Measurements from ENCODE around the gene SEMA6B. TPM values are rescaled to one million over a fixed set of nuclear protein-coding genes. Genes with fewer than 3 reads are reported as not detected.

Gene SEMA6B
- total and polyA plus RNA-seq, 3 experiments from 2014 or later, result 0.55 to 0.91 TPM; not detected in 1

DNA sequence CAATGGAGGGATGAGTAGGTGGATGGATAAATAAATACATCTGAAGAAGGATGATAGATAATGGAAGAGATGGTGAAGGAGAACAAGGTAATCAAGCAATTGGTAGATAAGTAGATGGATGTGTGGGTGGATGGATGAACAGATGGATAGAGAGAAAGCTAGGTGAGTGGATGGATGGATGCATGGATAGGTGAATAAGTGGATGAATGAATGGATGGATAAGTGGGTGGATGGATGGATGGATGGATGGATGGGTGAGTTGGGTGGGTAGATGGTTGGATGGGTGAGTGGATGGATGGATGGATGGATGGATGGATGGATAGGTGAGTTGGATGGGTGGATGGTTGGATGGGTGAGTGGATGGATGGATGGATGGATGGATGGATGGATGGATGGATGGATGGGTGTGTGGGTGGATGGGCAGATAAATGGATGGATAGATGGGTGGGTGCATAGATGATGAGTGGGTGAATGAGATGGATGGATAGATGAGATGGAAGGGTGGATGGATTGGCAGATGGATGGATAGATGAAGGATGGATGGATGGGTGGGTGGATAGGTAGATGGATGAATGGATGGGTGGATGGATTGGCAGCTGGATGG is 6.3 kb downstream of the SEMA6B start:
- Histone ChIP-seq H3K9me3 (ENCODE audit: low read length) (no peaks in the 10 kb centered on the region), H3K27me3 (ENCODE audit: insufficient read depth, low read length, poor library complexity, severe bottlenecking) (no peaks in the 10 kb centered on the region), H3K4me1 (ENCODE audit: insufficient read depth, low read length) (no peaks in the 10 kb centered on the region), H3K27ac (ENCODE audit: low read depth, low read length) (no peak overlapping the region), H3K36me3 (ENCODE audit: insufficient read depth, low read length) (no peaks in the 10 kb centered on the region), H3K4me3 (ENCODE audit: low read length) (no peak overlapping the region)
- POLR2A ChIA-PET, result no interaction called here
- peaks cover 0 to 1% (median 0%) of the 10 kb centered on the region in 5 donors for H3K9me3 Mint-ChIP-seq
- no peaks in the 10 kb centered on the region for H3K36me3 Mint-ChIP-seq
- no peak for DNase-seq
- peak overlapping the region in 1 of 8 donors; percentile 65 for H3K27ac Mint-ChIP-seq
- H3K4me1 Mint-ChIP-seq, result no peaks in the 10 kb centered on the region
- CTCF ChIA-PET, result no interaction called here
- no peak overlapping the region for H3K4me3 Mint-ChIP-seq
- H3K27me3 Mint-ChIP-seq, result peaks cover 5 to 22% of the 10 kb centered on the region in 2 donors

DNA sequence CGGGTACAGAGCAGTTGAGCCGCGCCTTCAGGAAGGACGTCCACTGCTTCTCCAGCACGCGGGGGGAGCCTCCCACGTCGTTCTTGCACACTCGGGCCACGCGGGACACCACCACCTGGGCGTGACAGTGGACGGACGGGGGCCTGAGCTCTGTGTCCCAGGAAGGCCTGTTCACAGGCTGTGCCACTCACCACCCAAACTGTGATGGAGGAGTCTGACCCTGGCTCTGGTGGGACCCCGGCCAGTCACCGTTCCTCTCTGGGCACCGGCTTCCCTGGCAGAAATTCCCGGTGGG is 7.0 kb downstream of the SEMA6B start:
- Mint-ChIP-seq H3K27me3 (peaks cover 5 to 22% of the 10 kb centered on the region in 2 donors), H3K4me3 (no peak overlapping the region), H3K9me3 (peaks cover 0 to 1% (median 0%) of the 10 kb centered on the region in 5 donors), H3K36me3 (no peaks in the 10 kb centered on the region), H3K27ac (no peak overlapping the region), H3K4me1 (no peaks in the 10 kb centered on the region)
- Histone ChIP-seq H3K9me3 (ENCODE audit: low read length) (no peaks in the 10 kb centered on the region), H3K27me3 (ENCODE audit: insufficient read depth, low read length, poor library complexity, severe bottlenecking) (no peaks in the 10 kb centered on the region), H3K4me1 (ENCODE audit: insufficient read depth, low read length) (no peaks in the 10 kb centered on the region), H3K27ac (ENCODE audit: low read depth, low read length) (no peak overlapping the region), H3K36me3 (ENCODE audit: insufficient read depth, low read length) (no peaks in the 10 kb centered on the region), H3K4me3 (ENCODE audit: low read length) (no peak overlapping the region)
- ChIA-PET CTCF (no interaction called here), POLR2A (no interaction called here)
- no peak for DNase-seq

DNA sequence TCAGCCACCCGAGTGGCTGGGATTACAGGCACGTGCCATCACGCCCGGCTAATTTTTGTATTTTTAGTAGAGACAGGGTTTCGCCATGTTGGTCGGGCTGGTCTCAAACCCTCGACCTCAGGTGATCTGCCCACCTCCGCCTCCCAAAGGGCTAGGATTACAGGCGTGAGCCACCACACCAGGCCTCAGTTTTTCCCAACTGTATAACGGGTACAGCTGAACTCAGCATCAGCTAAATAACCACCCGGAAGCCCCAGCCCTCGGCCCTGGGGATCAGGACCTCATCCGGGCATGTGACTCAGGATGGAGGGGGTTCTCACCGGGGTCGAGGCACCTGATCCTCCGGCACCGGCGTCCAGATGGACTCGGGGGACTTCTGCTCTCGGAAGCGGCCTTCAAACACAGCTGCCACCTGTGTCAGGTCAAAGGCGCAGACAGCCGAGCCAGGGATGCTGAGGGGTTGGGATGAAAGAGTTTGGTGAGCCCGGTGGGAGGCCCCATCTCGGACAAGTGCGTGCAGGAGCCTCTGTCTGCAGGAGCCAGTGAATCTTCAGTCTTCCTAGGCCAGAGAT is 8.9 kb downstream of the SEMA6B start:
- Mint-ChIP-seq H3K4me1 (no peaks in the 10 kb centered on the region), H3K9me3 (peaks cover 0 to 1% (median 0%) of the 10 kb centered on the region in 5 donors), H3K27ac (no peak overlapping the region), H3K27me3 (peaks cover 5 to 23% of the 10 kb centered on the region in 2 donors), H3K4me3 (no peak overlapping the region), H3K36me3 (no peaks in the 10 kb centered on the region)
- no peaks in the 10 kb centered on the region for H3K36me3 ChIP-seq (ENCODE audit: insufficient read depth, low read length)
- no peaks in the 10 kb centered on the region for H3K27me3 ChIP-seq (ENCODE audit: insufficient read depth, low read length, poor library complexity, severe bottlenecking)
- DNase-seq, result no peak
- no peak overlapping the region for H3K27ac ChIP-seq (ENCODE audit: low read depth, low read length)
- POLR2A ChIA-PET, result no interaction called here
- no peaks in the 10 kb centered on the region for H3K9me3 ChIP-seq (ENCODE audit: low read length)
- CTCF ChIA-PET, result no interaction called here
- H3K4me3 ChIP-seq (ENCODE audit: low read length), result no peak overlapping the region
- H3K4me1 ChIP-seq (ENCODE audit: insufficient read depth, low read length), result no peaks in the 10 kb centered on the region

DNA sequence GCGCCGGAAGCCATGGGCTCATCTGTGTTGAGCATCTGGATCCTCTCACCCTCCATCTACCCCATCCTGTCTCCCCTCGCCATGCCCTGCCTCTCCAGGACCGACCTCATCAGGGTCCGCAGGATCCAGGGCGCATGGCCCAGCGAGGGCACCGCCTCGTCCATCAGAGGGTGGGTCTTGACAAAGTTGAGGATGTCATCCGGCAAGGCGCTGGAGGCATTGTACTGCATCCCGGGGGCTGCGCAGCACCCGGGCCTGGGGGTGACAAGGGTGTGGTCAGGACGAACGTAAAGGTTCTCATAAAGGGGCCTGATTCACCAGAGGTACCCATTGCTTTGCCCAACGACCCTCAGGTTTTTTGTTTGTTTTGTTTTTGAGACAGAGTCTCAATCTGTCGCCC is 9.5 kb downstream of the SEMA6B start:
- Histone ChIP-seq H3K4me1 (ENCODE audit: insufficient read depth, low read length) (no peaks in the 10 kb centered on the region), H3K36me3 (ENCODE audit: insufficient read depth, low read length) (no peaks in the 10 kb centered on the region), H3K9me3 (ENCODE audit: low read length) (no peaks in the 10 kb centered on the region), H3K27me3 (ENCODE audit: insufficient read depth, low read length, poor library complexity, severe bottlenecking) (no peaks in the 10 kb centered on the region), H3K4me3 (ENCODE audit: low read length) (no peak overlapping the region), H3K27ac (ENCODE audit: low read depth, low read length) (no peak overlapping the region)
- Mint-ChIP-seq H3K9me3 (peaks cover 0 to 1% (median 0%) of the 10 kb centered on the region in 5 donors), H3K27me3 (peaks cover 5 to 24% of the 10 kb centered on the region in 2 donors), H3K27ac (peak overlapping the region in 1 of 8 donors; percentile 43), H3K36me3 (no peaks in the 10 kb centered on the region), H3K4me1 (no peaks in the 10 kb centered on the region), H3K4me3 (no peak overlapping the region)
- POLR2A ChIA-PET, result no interaction called here
- CTCF ChIA-PET, result no interaction called here
- DNase-seq, result no peak

DNA sequence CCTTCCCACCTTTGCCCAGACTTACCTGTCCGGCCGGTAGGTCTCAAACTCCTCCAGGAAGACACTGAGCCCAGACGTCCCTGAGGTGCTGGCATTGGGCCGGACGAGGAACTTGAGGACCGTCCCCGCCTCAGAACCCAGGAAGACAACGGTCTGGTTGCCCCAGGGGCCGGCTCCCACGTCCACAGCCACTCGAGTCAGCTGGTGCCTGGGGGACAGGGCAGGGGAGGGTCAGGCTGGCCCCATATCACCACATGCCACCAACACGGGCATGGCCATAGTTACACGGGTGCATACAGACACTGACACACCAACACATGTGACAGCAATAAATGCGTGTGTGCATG is 11.3 kb downstream of the SEMA6B start:
- CTCF ChIA-PET, result no interaction called here
- H3K36me3 Mint-ChIP-seq, result no peaks in the 10 kb centered on the region

DNA sequence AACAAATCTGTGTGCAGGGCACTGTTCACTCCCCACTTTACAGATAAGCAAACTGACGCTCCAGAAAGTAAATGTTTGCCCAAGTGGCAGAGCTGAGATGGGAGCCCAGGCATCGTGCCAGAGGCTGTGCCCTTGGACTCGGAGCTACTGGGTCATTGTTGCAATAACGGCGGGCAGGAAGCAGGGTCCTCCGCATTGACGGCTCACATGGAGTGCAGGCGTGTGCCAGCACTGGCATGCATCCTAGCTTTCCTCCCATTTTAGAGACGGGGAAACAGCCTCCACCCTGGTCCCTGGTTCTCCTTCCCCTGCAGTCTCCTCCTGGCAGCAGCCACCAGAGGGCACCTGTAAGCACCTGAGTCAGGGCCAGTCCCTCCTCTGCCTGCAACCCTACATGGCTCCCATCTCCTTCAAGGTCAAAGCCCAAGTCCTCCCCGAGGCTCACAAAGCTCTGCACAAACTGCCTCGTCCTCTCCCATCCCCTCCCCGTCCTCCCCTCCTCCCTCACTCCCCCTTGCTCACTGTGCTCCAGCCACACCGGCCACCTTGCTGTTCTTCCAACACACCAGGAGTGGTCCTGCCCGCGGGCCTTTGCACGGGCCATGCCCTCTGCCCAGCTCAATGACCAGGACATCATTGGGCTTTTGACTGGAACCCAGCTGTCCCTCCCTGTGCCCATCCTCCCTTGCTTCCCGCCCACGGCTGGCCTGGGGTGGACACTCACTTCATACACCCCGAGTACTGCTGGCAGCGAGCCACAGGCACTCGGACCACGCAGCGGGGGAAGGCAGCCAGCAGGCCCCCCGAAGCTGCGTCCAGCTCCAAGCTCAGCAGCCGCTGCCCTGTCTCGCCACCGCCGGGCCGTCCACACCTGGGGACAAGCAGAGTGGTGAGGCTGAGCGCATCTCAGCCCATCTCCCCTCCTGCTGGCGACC is 11.9 kb downstream of the SEMA6B start:
- Mint-ChIP-seq H3K4me1 (no peaks in the 10 kb centered on the region), H3K27me3 (peaks cover 0 to 15% of the 10 kb centered on the region in 2 donors), H3K36me3 (no peaks in the 10 kb centered on the region), H3K27ac (no peak overlapping the region), H3K4me3 (no peak overlapping the region), H3K9me3 (peaks cover 0 to 1% (median 0%) of the 10 kb centered on the region in 5 donors)
- Histone ChIP-seq H3K4me3 (ENCODE audit: low read length) (no peak overlapping the region), H3K4me1 (ENCODE audit: insufficient read depth, low read length) (no peaks in the 10 kb centered on the region), H3K27ac (ENCODE audit: low read depth, low read length) (no peak overlapping the region), H3K36me3 (ENCODE audit: insufficient read depth, low read length) (no peaks in the 10 kb centered on the region), H3K9me3 (ENCODE audit: low read length) (no peaks in the 10 kb centered on the region), H3K27me3 (ENCODE audit: insufficient read depth, low read length, poor library complexity, severe bottlenecking) (no peaks in the 10 kb centered on the region)
- ChIA-PET POLR2A (no interaction called here), CTCF (no interaction called here)
- DNase-seq, result no peak

More for the DNA sequence above, 11.3 kb downstream of the SEMA6B start:
- Mint-ChIP-seq H3K27me3 (peaks cover 5 to 21% of the 10 kb centered on the region in 2 donors), H3K4me1 (no peaks in the 10 kb centered on the region), H3K9me3 (peaks cover 0 to 1% (median 0%) of the 10 kb centered on the region in 5 donors), H3K27ac (no peak overlapping the region), H3K4me3 (no peak overlapping the region)
- Histone ChIP-seq H3K9me3 (ENCODE audit: low read length) (no peaks in the 10 kb centered on the region), H3K27ac (ENCODE audit: low read depth, low read length) (no peak overlapping the region), H3K27me3 (ENCODE audit: insufficient read depth, low read length, poor library complexity, severe bottlenecking) (no peaks in the 10 kb centered on the region), H3K4me3 (ENCODE audit: low read length) (no peak overlapping the region), H3K36me3 (ENCODE audit: insufficient read depth, low read length) (no peaks in the 10 kb centered on the region), H3K4me1 (ENCODE audit: insufficient read depth, low read length) (no peaks in the 10 kb centered on the region)
- DNase-seq, result no peak
- POLR2A ChIA-PET, result no interaction called here

DNA sequence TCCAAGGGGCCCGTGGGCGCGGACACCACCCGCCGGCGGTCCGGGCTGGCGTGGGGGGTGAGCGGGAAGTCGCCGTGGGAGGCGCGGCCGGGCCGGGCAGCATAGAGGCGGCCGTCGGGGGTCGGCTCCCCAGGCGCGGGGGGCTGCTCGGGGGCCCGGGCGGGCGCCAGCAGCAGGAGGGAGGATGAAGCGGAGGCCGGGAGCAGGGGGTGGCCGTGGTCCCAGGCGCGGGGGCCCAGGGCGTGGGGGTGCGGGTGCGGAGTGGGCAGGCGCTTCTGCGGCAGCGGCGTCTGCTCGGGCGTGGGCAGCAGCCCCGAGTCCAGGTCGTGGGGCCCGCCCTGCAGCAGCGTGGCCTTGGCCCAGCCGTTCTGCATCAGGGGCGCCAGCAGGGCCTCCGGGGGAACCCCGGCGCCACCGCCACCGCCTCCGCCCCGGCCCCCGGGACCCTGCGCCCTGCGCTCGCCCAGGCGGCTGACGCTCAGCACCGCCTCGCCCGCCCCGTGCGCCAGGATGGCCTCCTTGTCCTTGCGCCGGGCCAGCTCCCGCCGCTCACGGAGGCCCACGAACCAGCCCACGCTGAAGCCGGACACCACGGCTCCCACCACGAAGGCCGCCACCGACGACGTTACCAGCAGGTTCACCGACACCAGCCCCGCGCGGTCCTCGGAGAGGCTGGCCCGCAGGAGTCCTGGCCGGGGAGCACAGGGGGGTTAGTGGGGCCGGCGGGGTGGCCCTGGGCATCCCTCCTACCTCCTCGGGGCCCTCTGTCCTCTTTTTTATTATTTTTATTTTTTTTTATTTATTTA is 15.4 kb downstream of the SEMA6B start:
- H3K4me1 ChIP-seq (ENCODE audit: insufficient read depth, low read length), result no peaks in the 10 kb centered on the region
- Mint-ChIP-seq H3K4me3 (no peak overlapping the region), H3K27ac (no peak overlapping the region), H3K27me3 (peaks cover 7 to 18% of the 10 kb centered on the region in 2 donors), H3K9me3 (peaks cover 0 to 4% (median 0%) of the 10 kb centered on the region in 5 donors), H3K4me1 (peaks cover 0 to 5% (median 0%) of the 10 kb centered on the region in 3 donors), H3K36me3 (no peaks in the 10 kb centered on the region)
- H3K27ac ChIP-seq (ENCODE audit: low read depth, low read length), result no peak overlapping the region
- H3K36me3 ChIP-seq (ENCODE audit: insufficient read depth, low read length), result no peaks in the 10 kb centered on the region
- CTCF ChIA-PET, result no interaction called here
- H3K9me3 ChIP-seq (ENCODE audit: low read length), result no peaks in the 10 kb centered on the region
- H3K4me3 ChIP-seq (ENCODE audit: low read length), result no peak overlapping the region
- no peak for DNase-seq
- no peaks in the 10 kb centered on the region for H3K27me3 ChIP-seq (ENCODE audit: insufficient read depth, low read length, poor library complexity, severe bottlenecking)
- POLR2A ChIA-PET, result no interaction called here

Measured in CD8-positive, alpha-beta memory T cell (primary cell).